Middle frontal gyrus (tissue), 1 donor: ENCODE results near the gene ZSCAN30.

Experiments
- DNase-seq: peaks from one replicate; pipeline ENCODE4 v3.0.0-alpha.2; 2015; ENCODE audit warnings: low spot score; ENCODE audit errors: extremely low spot score

Gene ZSCAN30

DNA sequence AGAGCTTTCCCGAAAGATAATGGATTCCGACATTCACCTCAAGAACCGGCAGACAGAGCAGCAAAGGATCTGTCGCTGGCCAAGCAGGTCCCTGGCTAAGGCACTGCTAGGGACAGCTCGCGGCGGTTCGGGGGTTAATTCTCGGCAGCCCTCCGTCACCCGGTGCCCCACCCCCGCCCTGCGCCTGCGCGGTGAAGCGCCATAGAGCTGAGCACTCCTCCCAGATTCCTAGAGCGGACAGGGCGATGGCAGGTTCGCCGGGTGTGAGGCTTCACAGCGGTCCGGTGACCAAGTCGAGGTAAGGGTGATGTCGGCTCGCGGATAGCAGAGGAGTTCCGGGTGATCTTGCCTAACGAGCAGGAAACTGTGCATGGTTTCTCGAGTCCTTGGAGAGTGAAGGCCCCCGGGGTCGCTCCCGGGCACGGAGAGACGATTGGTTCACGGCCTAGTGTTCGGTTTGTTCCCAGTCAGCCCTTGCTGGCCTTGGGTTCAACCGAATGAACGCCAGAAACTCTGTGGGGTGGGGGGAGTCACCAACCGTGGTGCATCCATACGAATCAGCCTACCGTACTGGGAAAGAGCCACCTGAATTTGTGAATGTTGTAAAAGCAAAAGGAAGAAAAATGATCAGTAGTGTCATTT lies at the start of gene ZSCAN30:
ZSCAN30 (minus strand) TSS at position 136 of the 642 bp plus-strand sequence. CDS start 25,877 bp downstream, outside the sequence.
- DNase-seq, result peak; percentile 82

DNA sequence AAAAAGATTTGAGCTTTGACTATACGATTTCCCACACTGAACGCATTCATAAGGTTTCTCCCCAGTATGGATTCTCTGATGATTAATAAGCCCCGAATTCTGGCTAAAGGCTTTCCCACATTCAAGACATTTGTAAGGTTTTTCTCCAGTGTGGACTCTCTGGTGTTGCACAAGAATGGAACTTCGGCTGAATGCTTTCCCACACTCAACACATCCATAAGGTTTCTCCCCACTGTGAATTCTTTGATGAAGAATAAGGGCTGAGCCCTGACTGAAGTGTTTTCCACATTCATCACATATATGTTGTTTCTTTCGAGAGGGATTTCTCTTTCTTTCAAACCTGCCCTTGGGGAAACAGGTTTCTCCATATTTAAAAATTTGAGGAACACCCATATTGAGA lies 47.3 kb upstream of the ZSCAN30 start:
- DNase-seq, result no peak

DNA sequence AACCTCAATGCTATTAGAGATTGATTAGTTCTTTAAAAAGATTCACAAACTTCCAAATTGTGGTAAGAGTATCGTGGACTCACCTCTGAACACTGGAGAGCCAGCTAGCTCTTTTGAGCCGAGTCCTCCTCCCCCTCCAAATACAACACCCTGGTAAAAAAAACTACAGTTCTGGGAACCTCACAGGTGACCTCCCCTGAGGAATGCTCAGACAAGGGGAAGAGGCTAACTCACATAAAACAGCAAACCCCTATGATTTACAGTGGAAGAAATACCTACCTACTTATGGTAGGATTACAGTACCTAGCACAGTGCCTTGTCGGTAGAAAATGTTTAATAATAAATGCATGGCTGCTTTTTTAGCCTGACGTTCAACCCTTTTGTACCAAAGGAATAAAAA lies 45.8 kb upstream of the ZSCAN30 start:
- DNase-seq, result no peak

DNA sequence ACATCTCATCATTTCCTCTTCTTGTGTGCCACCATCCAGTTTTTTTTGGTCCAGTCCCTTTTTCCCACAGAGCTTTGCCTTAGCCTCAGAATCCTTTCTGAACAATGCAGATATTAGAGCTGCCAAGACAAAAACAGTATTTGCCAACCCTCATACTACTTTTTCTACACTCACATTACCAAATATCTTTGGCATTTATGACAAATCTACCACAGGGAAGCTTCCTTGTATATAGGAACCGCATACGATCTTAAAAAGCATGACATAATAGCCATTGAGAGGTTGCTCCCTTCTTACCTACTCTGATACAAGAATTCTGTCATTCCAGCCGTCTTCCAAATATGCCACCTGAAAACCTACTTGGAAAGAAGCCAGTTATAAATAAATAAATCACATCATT lies 44.8 kb upstream of the ZSCAN30 start:
- DNase-seq, result no peak

DNA sequence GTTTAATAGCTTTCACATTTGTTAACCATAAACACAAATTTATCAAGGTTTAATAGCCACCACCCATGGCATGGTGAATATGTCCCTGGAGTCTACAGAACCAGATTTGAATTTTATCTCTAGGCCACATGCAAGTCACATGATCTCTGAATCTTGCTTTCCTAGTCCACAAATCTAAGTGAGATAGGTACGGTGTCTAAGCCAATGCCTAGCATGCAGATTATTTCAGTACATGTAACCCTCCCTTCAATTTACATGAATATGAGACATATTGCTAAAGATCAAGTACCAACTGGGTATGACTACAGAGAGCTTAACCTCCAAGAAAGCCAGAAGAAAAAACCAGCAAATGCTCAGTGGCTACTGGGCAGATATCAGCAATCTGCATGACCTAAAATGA lies 44.2 kb upstream of the ZSCAN30 start:
- no peak for DNase-seq

DNA sequence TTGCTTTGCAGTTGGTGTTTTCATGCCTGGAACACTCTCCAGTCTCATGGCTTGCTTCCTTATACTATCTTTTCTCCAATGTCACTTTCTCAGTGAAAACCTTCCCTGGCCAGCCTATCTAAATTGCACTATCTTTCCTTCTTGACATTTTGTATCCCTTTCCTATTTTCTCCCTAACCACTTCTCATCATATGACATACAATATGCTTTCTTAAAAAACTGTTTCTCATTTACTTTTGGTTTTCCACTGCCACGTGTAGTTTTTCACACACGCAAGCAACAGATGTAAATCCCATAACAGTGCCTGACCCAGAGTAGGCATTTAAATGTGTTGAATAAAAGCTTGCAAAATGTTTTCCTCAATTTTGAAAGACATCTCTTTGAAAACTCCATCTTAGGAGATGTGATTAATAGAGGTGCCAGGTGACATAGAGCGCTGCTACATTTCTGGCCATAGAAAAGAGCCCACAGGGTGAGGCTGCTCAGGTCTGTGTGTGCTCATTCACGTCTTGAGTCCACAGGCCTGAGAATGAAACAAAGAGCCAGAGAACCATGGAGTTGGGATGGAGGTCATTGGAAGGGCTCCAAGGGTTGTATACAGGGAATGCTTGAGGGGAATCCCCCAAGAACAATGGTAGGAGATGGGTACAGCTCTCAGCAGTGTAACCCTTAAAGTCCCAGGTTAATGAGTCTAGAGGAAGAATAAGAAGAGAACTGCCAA lies 41.5 kb upstream of the ZSCAN30 start:
- DNase-seq, result no peak

DNA sequence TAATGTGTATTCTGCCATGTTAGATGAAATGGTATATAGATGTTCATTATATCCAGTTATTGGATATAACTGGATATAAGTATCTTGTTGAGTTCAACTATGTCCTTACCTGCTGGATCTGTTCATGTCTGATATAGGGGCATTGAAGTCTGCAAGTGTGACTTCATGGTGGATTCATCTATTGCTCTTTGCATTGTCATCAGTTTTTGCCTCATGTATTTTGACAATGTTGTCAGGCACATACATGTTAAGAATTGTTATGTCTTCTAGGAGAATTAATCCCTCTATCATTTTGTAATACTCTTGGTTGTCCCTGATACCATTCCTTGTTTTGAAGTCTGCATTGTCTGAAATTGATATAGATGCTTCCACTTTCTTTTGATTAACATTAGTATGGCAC lies 38.8 kb upstream of the ZSCAN30 start:
- DNase-seq, result no peak

DNA sequence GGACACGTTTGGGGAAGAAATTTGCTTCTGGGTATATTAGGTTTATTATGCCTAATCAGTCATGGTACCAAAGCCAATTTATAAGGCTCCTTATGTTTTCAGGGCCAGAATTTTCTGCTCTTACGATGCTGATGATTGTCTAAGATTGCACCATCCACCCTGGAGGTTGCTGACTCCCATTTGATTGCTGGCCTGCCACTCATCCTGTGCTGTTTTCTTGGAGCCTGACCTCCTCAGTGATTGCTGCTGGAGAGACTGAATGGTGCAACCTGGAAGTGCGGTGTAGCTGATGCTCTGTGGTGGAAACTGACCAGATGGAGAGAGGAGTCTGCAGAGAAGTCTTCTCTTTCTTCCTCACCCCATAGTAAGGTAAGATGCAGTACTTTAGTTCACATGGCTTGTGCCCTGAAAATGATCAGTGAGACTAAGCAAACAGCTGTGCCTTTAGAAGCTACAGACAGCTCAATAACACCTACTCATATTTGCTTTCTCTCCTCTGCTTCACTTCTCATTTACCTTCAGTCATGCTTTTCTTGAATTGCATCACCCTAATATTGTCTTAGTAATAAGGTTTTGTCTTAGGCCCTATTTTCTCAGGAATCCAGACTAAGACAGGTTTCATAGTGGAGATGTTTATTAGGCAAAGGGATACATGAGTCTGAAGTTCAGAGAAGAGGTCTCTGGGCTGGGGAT lies 36.8 kb upstream of the ZSCAN30 start:
- DNase-seq, result no peak

DNA sequence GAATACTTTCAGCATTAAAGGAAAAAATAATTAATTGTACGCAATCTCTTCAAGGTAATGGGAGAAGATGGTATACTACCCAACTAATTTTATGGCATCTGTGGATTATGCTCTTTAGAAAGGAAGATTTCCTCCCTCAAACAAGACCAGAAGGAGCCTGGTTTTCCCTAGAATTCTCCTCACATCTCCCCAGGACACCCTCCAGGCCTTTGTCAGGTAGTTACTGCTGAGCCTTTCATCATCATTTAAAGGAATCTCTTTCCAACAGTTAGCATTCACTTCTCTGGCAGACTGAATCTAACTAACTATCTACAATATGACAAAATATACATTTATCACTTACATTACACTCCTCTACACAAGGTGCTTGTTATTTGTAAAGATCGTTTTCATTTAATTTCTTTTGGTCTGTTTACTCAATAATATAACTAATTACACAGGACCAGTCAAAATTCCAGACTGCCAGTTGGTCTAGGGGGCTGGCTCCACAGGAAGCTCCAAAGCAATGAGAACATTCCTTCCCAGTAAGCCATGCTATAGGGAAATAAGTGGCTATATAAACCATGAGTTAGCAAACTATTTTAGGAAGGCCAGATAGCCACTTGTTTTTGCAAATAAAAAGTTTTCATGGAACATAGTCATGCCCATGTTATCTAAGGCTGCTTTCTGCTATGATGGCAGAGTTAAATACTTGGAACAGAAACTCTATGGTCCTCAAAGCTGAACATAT lies 35.1 kb upstream of the ZSCAN30 start:
- DNase-seq, result no peak

DNA sequence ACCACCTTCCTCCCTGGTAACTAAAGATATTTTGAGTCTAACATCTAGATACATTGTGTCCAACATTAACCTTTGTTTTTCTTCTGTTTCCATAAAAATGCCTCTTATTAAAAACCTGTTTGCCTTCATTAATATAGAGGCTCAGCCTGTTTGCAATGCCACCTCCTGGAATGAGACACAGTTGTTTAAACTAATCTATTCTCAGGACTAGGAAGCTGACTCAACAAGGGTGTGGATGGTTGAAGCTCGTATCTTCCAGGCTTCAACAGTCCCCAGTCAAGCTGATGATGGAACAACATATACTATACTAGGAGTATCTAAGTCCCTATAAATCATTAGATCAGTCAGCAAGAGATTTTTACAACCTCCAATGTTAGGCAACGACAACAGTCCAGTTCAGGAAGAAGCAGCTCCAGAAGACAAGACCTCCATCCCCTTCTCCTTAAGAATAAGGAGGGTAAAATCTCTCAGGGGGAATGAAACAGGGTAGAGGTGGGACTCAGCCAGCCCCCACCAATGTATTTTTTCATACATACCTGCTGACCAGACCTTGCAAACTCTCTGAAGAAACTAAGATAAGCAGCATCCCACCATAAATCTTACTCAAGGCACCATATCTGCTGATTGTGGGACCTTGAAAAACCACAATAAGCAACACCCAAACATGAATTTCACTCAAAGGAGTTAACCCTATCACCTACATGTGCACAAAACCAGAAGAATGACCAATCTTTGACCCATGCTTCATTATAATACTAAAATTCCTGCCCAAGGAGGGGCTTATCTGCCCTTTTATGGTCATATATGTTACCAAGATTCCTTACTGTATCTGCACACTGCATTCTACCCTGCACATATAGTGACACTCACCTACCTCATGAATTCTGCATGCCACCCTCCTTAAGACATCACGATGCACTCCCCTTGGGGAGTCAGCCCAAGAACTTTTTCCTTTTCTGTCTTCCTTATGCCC lies 32.7 kb upstream of the ZSCAN30 start:
- no peak for DNase-seq

DNA sequence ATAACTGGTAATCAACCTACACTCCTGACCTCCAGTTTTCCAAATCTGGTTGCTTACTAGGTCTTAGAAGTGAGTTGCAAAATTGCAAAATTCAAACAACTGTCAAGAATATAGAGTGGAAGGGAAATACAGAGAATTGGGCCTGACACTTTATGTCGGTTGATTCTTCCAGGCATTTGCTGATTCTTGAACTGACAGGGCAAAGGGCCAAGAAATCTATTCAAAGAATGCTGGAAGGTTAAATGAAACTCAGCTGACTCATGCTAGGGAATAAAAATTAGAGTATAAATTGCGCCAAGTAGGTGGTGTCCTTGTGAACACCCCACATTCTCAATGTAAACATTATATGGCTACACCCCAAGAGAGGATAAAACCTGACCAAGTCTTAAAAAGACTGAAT lies 21.5 kb upstream of the ZSCAN30 start:
- no peak for DNase-seq

DNA sequence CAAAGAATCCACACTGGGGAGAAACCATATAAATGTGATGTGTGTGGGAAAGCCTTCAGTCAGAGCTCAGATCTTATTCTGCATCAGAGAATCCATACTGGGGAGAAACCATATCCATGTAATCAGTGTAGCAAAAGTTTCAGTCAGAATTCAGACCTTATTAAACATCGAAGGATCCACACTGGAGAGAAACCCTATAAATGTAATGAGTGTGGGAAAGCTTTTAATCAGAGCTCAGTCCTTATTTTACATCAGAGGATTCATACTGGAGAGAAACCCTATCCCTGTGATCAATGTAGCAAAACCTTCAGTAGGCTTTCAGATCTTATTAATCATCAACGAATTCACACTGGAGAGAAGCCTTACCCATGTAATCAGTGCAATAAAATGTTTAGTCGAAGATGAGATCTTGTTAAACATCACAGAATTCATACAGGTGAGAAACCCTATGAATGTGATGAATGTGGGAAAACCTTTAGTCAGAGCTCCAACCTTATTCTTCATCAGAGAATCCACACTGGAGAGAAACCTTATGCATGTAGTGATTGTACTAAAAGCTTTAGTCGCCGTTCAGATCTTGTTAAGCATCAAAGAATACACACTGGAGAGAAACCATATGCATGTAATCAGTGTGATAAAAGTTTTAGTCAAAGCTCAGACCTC lies 16.7 kb upstream of the ZSCAN30 start:
- DNase-seq, result no peak

DNA sequence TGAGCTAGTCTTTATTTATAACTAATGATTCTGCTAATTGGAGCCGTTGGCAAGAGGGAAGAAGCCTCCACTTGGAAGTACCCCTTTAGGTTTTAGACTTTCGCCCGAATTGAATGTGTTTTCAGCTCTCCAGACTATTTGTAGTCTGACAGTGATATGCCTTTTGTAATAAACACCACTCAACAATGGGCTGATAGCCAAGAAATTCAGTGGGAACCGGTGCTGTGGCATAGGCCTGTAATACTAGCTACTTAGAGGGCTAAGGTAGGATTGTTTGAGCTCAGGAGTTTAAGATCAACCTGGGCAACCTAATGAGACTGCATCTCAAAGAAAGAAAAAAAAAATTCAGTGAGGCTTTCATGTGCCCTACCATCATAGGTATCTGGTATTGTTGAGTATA lies 13.6 kb upstream of the ZSCAN30 start:
- DNase-seq, result no peak

DNA sequence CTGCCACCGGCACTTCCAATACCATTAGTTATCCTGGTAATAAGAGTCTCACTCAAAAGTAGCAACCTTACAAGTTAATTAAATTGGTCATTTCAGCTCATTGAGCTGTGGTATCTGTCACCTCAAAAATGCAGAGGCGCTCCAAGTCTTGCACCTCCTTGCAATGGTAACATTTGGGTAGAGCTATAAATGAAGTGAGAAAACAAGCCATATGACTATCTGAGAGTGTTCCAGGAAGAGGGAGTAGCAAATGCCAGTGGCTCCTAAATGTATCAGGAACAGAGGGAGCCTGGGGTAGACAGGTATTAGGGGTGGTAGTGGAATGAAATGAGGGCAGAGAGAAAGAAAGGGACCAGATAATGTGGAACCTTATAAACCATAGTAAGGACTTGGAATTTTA lies 6.0 kb upstream of the ZSCAN30 start:
- no peak for DNase-seq

DNA sequence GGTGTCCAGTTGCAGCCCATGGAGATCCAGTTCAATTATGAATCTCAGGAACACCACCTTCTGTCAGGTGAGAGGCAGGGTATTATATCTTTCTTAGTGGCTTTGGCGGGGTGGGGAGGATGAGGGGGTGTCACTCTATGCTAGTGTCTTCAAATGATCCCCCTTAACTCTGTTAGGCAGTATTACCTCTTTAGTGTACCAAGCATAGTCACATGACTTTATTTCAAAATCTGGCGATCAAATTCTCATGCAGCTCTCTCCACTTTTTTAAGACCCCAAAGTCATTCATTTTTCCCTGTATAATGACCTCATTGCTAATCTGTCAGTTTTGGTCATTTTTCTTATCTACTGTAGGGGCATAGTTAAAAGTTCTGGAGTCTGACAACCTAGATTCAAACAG lies 1.1 kb upstream of the ZSCAN30 start:
- no peak for DNase-seq

DNA sequence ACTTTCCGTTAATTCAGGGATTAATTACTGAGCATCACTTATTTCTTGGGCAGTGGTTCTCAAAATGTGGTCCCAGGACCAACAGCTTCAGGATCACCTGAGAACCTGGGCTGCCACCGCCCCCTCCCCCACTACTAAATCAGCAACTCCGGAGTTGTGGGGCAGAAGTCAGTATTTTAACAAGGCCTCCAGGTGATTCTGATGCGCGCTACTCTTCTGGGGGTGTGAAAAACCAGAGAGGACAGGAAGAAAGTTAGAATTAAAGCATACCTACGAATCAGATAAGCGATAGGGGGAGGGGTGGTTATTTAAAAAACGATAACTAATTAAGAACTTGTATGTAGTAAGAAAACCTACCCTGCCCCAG lies 319 bp downstream of the ZSCAN30 start:
- DNase-seq, result no peak

DNA sequence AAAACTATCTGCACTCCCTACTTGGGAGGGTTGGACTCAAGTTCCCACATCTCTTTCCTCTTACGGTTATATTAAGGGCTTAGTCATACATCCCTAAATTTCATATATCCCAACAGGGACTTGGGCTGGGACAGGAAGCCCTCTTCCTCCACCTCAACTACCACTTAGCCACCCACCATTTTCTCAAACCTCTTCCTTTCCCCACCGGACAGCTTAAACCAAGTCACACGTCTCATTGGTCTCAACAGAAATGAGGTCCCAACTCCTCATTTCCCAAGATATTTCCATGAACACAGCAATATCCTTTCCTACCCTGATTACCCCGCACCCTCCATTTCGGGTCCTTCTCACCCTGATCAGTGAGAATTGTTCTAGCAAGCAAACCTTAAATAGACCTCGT lies 736 bp downstream of the ZSCAN30 start:
- DNase-seq, result no peak

DNA sequence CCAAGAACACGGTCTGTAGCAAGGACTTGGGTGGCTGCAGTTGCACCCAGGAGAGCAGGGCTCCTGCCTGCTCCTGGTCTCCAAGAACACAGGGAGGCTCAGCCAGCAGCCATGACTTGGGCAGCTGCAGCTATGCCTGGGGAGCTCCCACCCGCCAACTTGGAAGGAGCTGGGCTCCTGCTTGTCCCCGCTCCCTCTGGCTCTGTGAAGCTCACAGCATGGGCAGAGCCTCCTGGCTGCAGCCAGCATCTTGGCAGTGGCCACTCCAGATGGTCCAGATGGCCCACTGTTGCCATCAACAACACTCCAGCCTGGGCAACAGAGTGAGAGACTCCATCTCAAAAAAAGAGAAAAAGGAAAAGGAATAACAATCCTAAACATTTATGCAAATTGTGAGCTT lies 5.2 kb downstream of the ZSCAN30 start:
- DNase-seq, result no peak

DNA sequence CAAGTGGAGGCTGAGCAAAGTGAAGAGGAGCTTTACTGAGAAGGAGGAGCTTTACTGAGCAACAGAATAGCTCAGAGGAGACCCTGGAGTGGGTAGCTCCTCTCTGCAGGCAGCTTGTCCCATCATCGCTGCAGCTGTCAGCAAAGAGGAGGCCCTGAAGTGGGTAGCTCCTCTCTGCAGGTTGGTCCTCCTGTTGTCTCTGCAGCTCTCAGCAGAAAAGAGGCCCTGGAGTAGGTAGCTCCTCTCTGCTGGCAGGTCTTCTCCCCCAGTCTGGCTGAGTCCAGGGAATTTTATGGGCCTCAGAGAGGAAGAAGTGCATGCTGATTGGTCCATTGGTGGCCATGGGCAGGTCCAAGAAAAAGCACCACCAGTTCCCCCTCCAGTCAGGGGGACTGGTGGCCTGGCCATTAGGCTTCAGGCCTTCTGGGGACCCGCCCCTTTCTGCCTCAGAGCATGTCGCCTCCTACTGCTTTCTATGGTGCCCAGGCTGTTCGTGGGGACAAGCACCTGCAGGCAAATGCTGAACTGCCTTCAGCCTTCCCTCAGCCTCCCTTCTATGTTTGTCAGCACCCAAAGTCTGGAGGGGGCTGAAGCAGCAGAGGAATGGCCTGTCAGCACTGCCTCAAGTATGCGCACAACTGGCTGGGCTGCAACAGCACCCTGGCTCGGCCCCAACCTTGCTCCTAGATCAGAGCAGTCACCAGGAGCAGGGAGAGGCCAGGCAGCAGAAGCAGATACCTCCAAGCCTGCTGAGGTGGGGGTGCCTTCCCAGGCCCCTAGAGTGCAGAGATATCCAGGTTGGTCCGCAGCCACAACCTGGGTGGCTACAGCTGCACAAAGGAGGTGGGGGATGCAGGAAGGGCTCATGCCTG lies 5.9 kb downstream of the ZSCAN30 start:
- no peak for DNase-seq
